MM.1S (cell line): ENCODE data around the gene ADAM10.

ENCODE experiments used
- DNase-seq: peaks from one replicate; pipeline ENCODE4 v3.0.0-alpha.2; 2015
- H2AFZ ChIP-seq: fragments of 300-600 bp; sonication (generic); 2 replicates; pipeline ENCODE4 v1.6.0; 2016; ENCODE audit warnings: antibody characterized with exemption, low read length
- H3F3A ChIP-seq: fragments of 300-600 bp; sonication (generic); 2 replicates; pipeline ENCODE4 v1.6.1; 2016; ENCODE audit warnings: mild to moderate bottlenecking, antibody characterized with exemption, low read length, moderate library complexity, mixed read lengths; ENCODE audit not compliant: insufficient read depth
- H3K27ac ChIP-seq: fragments of 300-600 bp; sonication (generic); 2 replicates; pipeline ENCODE4 v1.5.1; 2016; ENCODE audit warnings: mild to moderate bottlenecking, low read length
- H3K27me3 ChIP-seq: fragments of 300-600 bp; sonication (generic); replicated peaks from 2 replicates; pipeline ENCODE4 v1.6.0; 2016; ENCODE audit warnings: low read length; ENCODE audit not compliant: insufficient read depth
- H3K36me3 ChIP-seq: fragments of 300-600 bp; sonication (generic); replicated peaks from 2 replicates; pipeline ENCODE4 v1.6.1; 2016; ENCODE audit warnings: mild to moderate bottlenecking, low read length, mixed read lengths; ENCODE audit not compliant: insufficient read depth
- H3K4me1 ChIP-seq: fragments of 300-600 bp; sonication (generic); 2 replicates; pipeline ENCODE4 v1.6.1; 2016; ENCODE audit warnings: low read length, mixed read lengths
- H3K4me2 ChIP-seq: fragments of 300-600 bp; sonication (generic); 2 replicates; pipeline ENCODE4 v1.6.0; 2016; ENCODE audit warnings: low read depth, low read length
- H3K4me3 ChIP-seq: fragments of 300-600 bp; sonication (generic); 2 replicates; pipeline ENCODE4 v1.5.1; 2016; ENCODE audit warnings: low read length, mixed read lengths
- H3K79me2 ChIP-seq: fragments of 300-600 bp; sonication (generic); 2 replicates; pipeline ENCODE4 v1.6.1; 2016; ENCODE audit warnings: mixed run types, low read length, mixed read lengths
- H3K9ac ChIP-seq: fragments of 300-600 bp; sonication (generic); 2 replicates; pipeline ENCODE4 v1.6.1; 2016; ENCODE audit warnings: low read length, mixed read lengths
- H3K9me2 ChIP-seq: fragments of 300-600 bp; sonication (generic); replicated peaks from 2 replicates; pipeline ENCODE4 v1.6.1; 2016; ENCODE audit warnings: mild to moderate bottlenecking, low read length, mixed read lengths; ENCODE audit not compliant: insufficient read depth
- H3K9me3 ChIP-seq: fragments of 300-600 bp; sonication (generic); replicated peaks from 2 replicates; pipeline ENCODE4 v1.6.1; 2016; ENCODE audit warnings: mild to moderate bottlenecking, low read length, mixed read lengths; ENCODE audit not compliant: insufficient read depth
- H4K20me1 ChIP-seq: fragments of 300-600 bp; sonication (generic); 2 replicates; pipeline ENCODE4 v1.6.1; 2016; ENCODE audit warnings: mild to moderate bottlenecking, low read length, moderate library complexity, mixed read lengths; ENCODE audit not compliant: insufficient read depth
- CTCF ChIP-seq: fragments of 300-600 bp; sonication (generic); IDR thresholded peaks from 2 replicates; pipeline ENCODE4 v1.5.1; 2016; ENCODE audit warnings: antibody characterized with exemption, low read length, mixed read lengths
- EZH2 ChIP-seq: fragments of 300-600 bp; sonication (generic); optimal IDR thresholded peaks from 2 replicates; pipeline ENCODE3; 2017; ENCODE audit warnings: low read depth, mild to moderate bottlenecking, antibody characterized with exemption, low read length, mixed read lengths
- EZH2phosphoT487 ChIP-seq: fragments of 300-600 bp; sonication (generic); IDR thresholded peaks from 2 replicates; pipeline ENCODE4 v1.6.1; 2018; ENCODE audit warnings: antibody characterized with exemption, low read length

ADAM10 gene

GRCh38 chr15:58731756-58732535 lies 17.6 kb downstream of the ADAM10 start:
- H3F3A ChIP-seq: peaks cover 8% of the 10 kb centered on the region; the same call in 1 of the 2 replicates
- H3K36me3 ChIP-seq: peaks cover 4% of the 10 kb centered on the region; the same call in 1 of the 2 replicates
- peaks cover 57% of the 10 kb centered on the region for H4K20me1 ChIP-seq
- no peaks in the 10 kb centered on the region for H3K9me3 ChIP-seq
- H3K27ac ChIP-seq: no peak overlapping the region
- H2AFZ ChIP-seq: no peak overlapping the region
- no peak for TF ChIP-seq CTCF
- no peak for TF ChIP-seq EZH2phosphoT487
- no peak for TF ChIP-seq EZH2
- no peak overlapping the region for H3K4me2 ChIP-seq
- 0 out of 2 replicates have a peak, but pooled peaks cover 12% of the 10 kb centered on the region for H3K4me1 ChIP-seq
- H3K79me2 ChIP-seq: peaks cover 98% of the 10 kb centered on the region
- no peak overlapping the region for H3K9ac ChIP-seq
- H3K9me2 ChIP-seq: no peaks in the 10 kb centered on the region
- no peak for DNase-seq
- H3K27me3 ChIP-seq: no peaks in the 10 kb centered on the region
- H3K4me3 ChIP-seq: no peak overlapping the region

GRCh38 chr15:58726867-58727266 lies 22.6 kb downstream of the ADAM10 start:
- Histone ChIP-seq H3K9me3 (no peaks in the 10 kb centered on the region), H3K4me2 (no peak overlapping the region), H3K36me3 (no peaks in the 10 kb centered on the region; the same call in none of the 2 replicates), H4K20me1 (peaks cover 36% of the 10 kb centered on the region), H3K4me3 (no peak overlapping the region), H3K4me1 (0 out of 2 replicates have a peak, but pooled peaks cover 12% of the 10 kb centered on the region), H3K27ac (no peak overlapping the region), H3K79me2 (peaks cover 100% of the 10 kb centered on the region), H3K27me3 (no peaks in the 10 kb centered on the region), H3F3A (peaks cover 8% of the 10 kb centered on the region; the same call in 1 of the 2 replicates), H2AFZ (no peak overlapping the region), H3K9ac (no peak overlapping the region), H3K9me2 (no peaks in the 10 kb centered on the region)
- TF ChIP-seq CTCF: no peak
- no peak for TF ChIP-seq EZH2phosphoT487
- no peak for TF ChIP-seq EZH2
- DNase-seq: no peak

- no peak overlapping the region for H3K9ac ChIP-seq
- H3K36me3 ChIP-seq: no peaks in the 10 kb centered on the region; the same call in none of the 2 replicates
- TF ChIP-seq EZH2 (no peak), CTCF (no peak), EZH2phosphoT487 (no peak)
- peaks cover 99% of the 10 kb centered on the region for H3K79me2 ChIP-seq
- H2AFZ ChIP-seq: no peak overlapping the region
- no peak for DNase-seq
- H3K4me2 ChIP-seq: no peak overlapping the region
- H3K4me3 ChIP-seq: no peak overlapping the region
- no peaks in the 10 kb centered on the region for H3K9me2 ChIP-seq
- no peaks in the 10 kb centered on the region for H3K9me3 ChIP-seq
- no peaks in the 10 kb centered on the region for H3K4me1 ChIP-seq
- H3K27ac ChIP-seq: no peak overlapping the region
- peaks cover 28% of the 10 kb centered on the region for H4K20me1 ChIP-seq
- peaks cover 4% of the 10 kb centered on the region; the same call in 1 of the 2 replicates for H3F3A ChIP-seq
- H3K27me3 ChIP-seq: no peaks in the 10 kb centered on the region
Observed at GRCh38 chr15:58724466-58724865, 25.0 kb downstream of the ADAM10 start.
